NCI-H187 (cell line): ENCODE measurements around the gene RPS6KL1.

Experiments
- DNase-seq, 2 experiments: peaks; one replicate each; lab custom pipeline; 2025; lab: John Stamatoyannopoulos, UW

RPS6KL1 gene

DNA sequence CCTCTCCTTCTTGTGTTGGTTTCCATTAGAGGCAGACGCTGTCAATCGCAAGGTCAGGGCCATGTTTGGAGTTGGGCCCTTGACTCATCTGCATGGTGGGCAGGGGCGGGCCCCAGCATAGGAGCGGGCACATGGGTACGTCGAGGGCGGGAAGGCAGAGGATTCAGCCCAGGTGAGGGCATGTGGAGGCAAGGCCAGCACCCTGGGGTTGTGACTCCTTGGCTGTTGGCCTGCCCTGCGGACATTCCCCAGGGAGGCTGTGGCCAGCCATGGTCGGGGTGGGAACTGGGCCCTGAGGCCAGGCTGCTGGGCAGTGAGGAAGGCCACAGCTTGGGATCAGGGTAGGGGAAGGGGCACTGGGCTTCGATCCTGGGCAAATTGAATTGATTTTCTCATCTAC, 10.3 kb downstream of the RPS6KL1 start:
- no peak for DNase-seq

DNA sequence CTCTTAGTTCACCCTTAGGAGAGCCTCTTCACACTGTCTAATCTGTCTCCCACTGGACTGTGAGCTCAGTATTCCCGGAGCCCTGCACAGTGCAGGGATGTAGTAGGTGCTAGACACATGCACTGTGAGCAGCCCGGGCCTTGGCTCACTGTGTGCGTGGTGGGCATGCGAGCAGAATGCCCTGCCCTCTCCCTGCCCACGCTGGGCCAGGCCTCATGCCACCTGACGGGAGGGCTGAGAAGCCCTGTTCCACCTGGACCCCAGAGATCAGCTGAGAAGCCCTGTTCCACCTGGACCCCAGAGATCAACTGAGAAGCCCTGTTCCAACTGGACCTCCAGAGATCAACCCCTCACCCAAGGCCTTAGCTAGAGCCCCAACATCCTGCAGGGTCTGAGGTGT, 10.9 kb downstream of the RPS6KL1 start:
- no peak for DNase-seq

DNA sequence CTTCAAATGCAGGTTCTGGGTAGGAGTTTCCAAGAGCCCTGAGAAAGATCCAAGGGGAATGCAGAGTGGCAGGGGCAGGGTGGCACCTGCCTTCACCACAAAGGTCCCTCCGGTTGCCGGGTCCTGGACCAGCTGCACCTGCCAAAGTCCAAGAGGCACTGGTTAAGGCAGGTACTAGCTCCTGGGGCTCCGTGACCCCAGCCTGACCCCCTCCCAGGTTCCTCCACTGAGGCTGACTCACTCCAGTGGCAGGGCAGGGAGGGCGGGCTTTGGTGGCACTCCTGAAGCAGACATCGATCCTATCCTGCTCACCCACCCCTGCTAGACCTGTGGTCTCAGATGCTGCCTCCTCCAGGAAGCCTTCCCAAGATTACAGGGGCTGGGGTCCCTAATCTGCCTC, 11.4 kb downstream of the RPS6KL1 start:
- no peak for DNase-seq

DNA sequence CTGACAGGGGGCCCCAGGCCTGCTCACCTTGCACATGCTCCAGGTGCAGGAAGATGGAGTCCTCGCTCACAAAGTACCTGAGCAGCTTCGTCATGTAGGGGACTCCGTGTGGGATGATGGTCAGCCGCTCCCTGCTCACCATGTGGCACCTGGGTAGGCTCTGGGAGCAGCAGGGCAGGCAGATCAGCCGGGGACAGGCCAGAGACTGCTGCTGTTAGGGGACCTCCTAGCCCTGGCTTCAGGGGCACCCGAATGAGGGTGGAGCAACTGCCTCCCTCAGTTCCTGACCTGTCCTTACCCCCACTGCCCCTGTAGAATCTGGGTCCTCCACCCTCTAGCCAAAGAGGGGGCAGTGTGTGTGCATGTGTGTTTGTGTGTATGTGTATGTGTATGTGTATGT, 11.8 kb downstream of the RPS6KL1 start:
- DNase-seq, result no peak

- DNase-seq, result no peak
These were observed 12.5 kb downstream of the RPS6KL1 start for GRCh38 chr14:74910556-74910955.

- DNase-seq, result no peak
These were observed 13.1 kb downstream of the RPS6KL1 start for GRCh38 chr14:74909911-74910310.

GRCh38 chr14:74909501-74909900, 13.6 kb downstream of the RPS6KL1 start:
- no peak for DNase-seq

GRCh38 chr14:74908861-74909341, 14.2 kb downstream of the RPS6KL1 start:
- DNase-seq, result no peak

DNA sequence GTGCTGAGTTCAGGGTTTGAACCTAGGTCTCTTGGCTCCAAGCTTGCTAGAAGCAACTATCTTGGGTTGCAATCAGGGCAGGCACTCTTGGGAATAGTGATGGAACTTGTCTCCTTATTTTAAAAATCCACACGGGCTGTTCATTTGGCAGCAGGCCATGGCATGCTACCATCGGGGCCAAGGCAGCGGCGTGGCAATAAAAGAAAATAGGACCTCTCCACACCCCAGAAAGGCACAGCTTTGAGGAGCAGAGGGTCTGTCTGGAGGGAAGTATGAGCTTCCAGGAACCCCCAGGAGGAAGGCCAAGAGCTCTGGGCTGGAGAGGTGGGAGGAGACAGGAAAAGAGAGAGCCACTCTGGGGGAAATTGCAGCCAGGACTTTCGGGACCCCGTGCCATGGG, 15.3 kb downstream of the RPS6KL1 start:
- DNase-seq, result no peak

GRCh38 chr14:74906925-74907521, 16.0 kb downstream of the RPS6KL1 start:
- DNase-seq, result no peak

GRCh38 chr14:74905595-74906142, 17.4 kb downstream of the RPS6KL1 start:
- peak; percentile 38 to 42 for DNase-seq

GRCh38 chr14:74904635-74905503, 18.2 kb downstream of the RPS6KL1 start:
- DNase-seq, result no peak

- no peak for DNase-seq
These were observed 19.9 kb downstream of the RPS6KL1 start for GRCh38 chr14:74902941-74903705.

DNA sequence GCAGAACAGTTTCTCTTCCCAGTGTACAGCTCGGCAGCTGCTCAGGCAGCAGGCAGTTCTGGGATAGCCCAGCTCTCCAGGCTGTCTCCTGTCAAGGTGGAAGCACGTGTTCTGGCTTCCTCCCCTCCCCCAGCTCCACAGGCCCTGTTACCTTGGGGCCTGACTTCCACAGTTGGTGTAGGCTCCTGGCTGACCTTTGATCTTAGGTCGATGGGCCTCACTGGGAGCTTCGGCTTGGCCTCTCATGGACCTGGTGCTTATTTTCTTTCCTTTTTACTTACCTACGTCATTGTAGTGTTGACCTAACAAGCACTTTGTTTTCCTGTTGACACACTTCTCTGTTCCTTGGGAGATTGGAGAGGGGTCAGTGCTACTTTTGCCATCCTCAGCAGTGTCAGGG, 24.4 kb downstream of the RPS6KL1 start:
- DNase-seq, result no peak

DNA sequence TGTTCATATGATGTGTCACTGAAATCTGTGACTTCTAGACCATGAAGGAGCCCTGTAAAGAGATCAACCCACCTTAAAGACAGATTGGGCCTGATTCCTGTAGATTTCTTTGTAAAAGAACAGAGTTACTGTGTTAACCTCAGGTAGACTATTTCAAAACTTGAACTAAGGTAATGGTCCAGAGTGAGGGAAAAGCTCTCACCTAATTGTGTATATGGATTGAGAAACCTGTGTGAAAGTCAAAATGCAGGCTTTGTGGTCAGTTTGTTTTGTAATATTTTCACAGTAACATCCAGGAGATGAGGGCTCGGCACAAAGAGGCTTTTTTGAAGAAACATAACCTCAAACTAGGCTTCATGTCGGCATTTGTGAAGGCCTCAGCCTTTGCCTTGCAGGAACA, 25.0 kb downstream of the RPS6KL1 start:
- DNase-seq, result no peak

DNA sequence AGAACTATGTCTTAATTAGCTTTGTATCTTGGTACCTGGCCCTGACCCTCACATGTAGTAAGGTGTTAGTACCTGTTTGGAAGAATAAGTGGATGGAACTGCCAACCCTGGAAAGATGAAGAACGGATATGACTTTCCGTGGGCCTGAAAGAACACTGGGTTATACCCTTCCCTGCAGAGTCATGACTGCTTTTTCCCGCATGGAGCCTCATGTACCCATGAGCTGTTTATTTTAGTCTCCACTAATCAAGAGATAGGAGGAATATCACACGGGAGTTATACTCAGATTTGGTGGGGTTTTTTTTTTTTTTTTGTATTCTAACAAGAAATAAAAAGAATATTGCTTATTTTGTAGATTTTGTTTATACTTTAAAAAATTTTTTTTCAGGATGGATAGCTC, 25.4 kb downstream of the RPS6KL1 start:
- no peak for DNase-seq

DNA sequence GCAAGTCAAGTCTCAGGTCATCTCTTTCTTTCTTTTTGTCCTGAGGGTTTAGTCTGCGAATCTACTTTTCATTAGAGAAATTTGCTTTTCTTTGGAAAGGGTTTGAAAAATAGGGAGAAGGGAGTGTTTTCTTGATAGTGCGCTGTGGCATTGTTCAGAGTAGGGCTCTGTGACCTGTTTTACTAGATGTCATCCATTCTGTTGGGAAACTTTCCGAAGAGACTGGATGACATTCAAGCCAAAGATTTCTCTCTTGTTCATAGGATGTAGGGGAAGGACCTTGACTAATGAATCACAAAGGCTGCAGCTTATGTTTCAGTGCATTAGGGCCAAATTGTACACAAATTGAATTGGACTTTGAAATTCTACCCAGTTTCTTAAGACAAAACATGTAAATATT, 26.7 kb downstream of the RPS6KL1 start:
- no peak for DNase-seq

DNA sequence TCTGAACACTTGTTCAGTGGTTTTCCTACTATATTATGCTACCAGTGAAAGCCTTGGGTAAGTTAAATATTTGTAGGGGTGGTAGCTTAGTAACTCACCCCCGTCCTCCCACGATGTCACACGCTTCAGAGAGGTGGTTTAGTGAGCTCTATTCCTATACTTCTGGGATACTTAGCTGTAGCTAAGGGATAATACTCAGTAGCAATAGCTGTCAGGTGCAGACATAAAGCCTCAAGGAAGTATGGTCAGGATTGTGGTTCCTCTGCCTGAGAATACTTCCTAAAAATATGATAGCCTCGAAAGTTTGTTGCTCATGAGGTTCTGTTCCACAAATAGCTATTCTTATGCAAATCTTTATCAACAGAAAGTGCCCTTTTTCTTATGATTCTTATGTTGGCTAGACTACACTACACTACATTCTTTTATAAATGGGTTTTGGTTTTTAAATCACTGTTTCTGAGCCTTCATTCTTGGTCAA, 29.4 kb downstream of the RPS6KL1 start:
- no peak for DNase-seq

- no peak for DNase-seq
These were observed 30.3 kb downstream of the RPS6KL1 start for GRCh38 chr14:74892745-74893144.

DNA sequence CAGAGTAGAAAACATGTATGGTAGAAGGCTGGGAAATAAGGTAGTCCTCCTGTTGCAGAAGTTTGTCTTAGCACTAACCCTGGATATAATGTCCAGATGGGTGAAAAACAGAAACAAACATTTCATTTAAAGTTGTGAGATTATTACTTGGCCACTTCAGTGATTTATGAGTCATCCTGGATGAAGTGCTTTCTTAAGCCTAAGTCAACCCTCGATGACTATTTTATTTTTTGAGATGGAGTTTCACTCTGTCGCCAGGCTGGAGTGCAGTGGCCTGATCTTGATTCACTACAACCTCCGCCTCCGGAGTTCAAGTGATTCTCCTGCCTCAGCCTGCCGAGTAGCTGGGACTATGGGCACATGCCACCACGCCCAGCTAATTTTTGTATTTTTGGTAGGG, 31.2 kb downstream of the RPS6KL1 start:
- DNase-seq, result no peak

GRCh38 chr14:74890262-74890661, 32.8 kb downstream of the RPS6KL1 start:
- no peak for DNase-seq
